ENCODE measurements around the gene C12orf60. TPM values are rescaled to one million over a fixed set of nuclear protein-coding genes. Genes with fewer than 3 reads are reported as not detected.

Gene C12orf60
- polyA plus RNA-seq, 1 experiment, result 0.71 TPM

- ChIA-PET CTCF (interaction anchor here (0.5 to 3.3 kb wide), 14 partner anchors 9 to 356 kb away, joined by 3 to 15 read pairs (median 4); partner anchors contain the start of genes C12orf60 and WBP11), POLR2A (interaction anchor here (0.6 to 1.5 kb wide), 4 partner anchors 15 to 804 kb away, joined by 3 to 10 read pairs (median 3); partner anchors contain the start of genes C12orf60 and WBP11)
Observed at GRCh38 chr12:14770496-14771461, 32.7 kb upstream of the C12orf60 start.

GRCh38 chr12:14771651-14772137 is 31.8 kb upstream of the C12orf60 start:
- DNase-seq (ENCODE audit: low read depth), result no peak
- CTCF ChIA-PET, result interaction anchor here (0.8 to 3.3 kb wide), 4 partner anchors 11 to 53 kb away, joined by 3 to 15 read pairs (median 4); partner anchors contain the start of genes C12orf60 and WBP11
- no peak for TF ChIP-seq CTCF (IDR thresholded peaks at IDR 0.05; ENCODE audit: insufficient read depth, low read depth, low read length)
- H3K4me3 ChIP-seq (ENCODE audit: low read depth, low read length), result no peak overlapping the region
- no peaks in the 10 kb centered on the region; the same call in 1 of the 2 replicates for H3K36me3 ChIP-seq (ENCODE audit: control insufficient read depth, insufficient read depth, low read length)
- H3K27me3 ChIP-seq (ENCODE audit: control insufficient read depth, insufficient read depth, low read length), result no peaks in the 10 kb centered on the region
- POLR2A ChIA-PET, result interaction anchor here (0.6 to 1.5 kb wide), 4 partner anchors 16 to 803 kb away, joined by 3 to 10 read pairs (median 3); partner anchors contain the start of genes C12orf60 and WBP11

More at GRCh38 chr12:14770496-14771461, 32.7 kb upstream of the C12orf60 start:
- Histone ChIP-seq H3K27me3 (ENCODE audit: control insufficient read depth, insufficient read depth, low read length) (no peaks in the 10 kb centered on the region), H3K4me3 (ENCODE audit: low read depth, low read length) (peak overlapping the region; percentile 75), H3K36me3 (ENCODE audit: control insufficient read depth, insufficient read depth, low read length) (no peaks in the 10 kb centered on the region; the same call in 1 of the 2 replicates)
- no peak for TF ChIP-seq CTCF (IDR thresholded peaks at IDR 0.05; ENCODE audit: insufficient read depth, low read depth, low read length)
- peak; percentile 85 for DNase-seq (ENCODE audit: low read depth)

GRCh38 chr12:14772946-14773345 is 30.5 kb upstream of the C12orf60 start:
- TF ChIP-seq CTCF (IDR thresholded peaks at IDR 0.05; ENCODE audit: insufficient read depth, low read depth, low read length), result no peak
- H3K27me3 ChIP-seq (ENCODE audit: control insufficient read depth, insufficient read depth, low read length), result no peaks in the 10 kb centered on the region
- ChIA-PET POLR2A (no interaction called here), CTCF (interaction anchor here (0.6 to 1.8 kb wide), 2 partner anchors 448 to 504 kb away, joined by 3 to 4 read pairs; partner anchors contain the start of gene RERG)
- DNase-seq (ENCODE audit: low read depth), result no peak
- H3K4me3 ChIP-seq (ENCODE audit: low read depth, low read length), result no peak overlapping the region
- H3K36me3 ChIP-seq (ENCODE audit: control insufficient read depth, insufficient read depth, low read length), result no peaks in the 10 kb centered on the region

GRCh38 chr12:14773685-14774073 is 29.8 kb upstream of the C12orf60 start:
- ChIA-PET POLR2A (interaction anchor here (0.6 to 0.7 kb wide), 2 partner anchors 29 to 783 kb away, joined by 3 to 9 read pairs; no protein-coding TSS in a partner anchor), CTCF (interaction anchor here (1.8 kb wide), 1 partner anchor 448 kb away, joined by 4 read pairs; the partner anchor contains the start of gene RERG)
- Histone ChIP-seq H3K36me3 (ENCODE audit: control insufficient read depth, insufficient read depth, low read length) (no peaks in the 10 kb centered on the region), H3K27me3 (ENCODE audit: control insufficient read depth, insufficient read depth, low read length) (no peaks in the 10 kb centered on the region), H3K4me3 (ENCODE audit: low read depth, low read length) (peak overlapping the region; percentile 67)
- DNase-seq (ENCODE audit: low read depth), result no peak
- TF ChIP-seq CTCF (IDR thresholded peaks at IDR 0.05; ENCODE audit: insufficient read depth, low read depth, low read length), result no peak
